HCT116 (cell line): Measurements from ENCODE around the gene LASP1NB.

ENCODE experiments used
- CTCF ChIP-seq, 3 experiments: fragments of 200-600 bp in 1 of 3; sonication (generic) in 1 of 3; IDR thresholded peaks in 2 of 3; conservative IDR thresholded peaks in 1 of 3; 2 replicates each; pipeline ENCODE4 v1.5.1; 2012 to 2017; ENCODE audit warnings: low read depth in 2 of 3, low read length in 2 of 3, antibody characterized with exemption in 1 of 3, borderline replicate concordance in 1 of 3, control low read depth in 1 of 3, mild to moderate bottlenecking in 1 of 3, mixed read lengths in 1 of 3, mixed run types in 1 of 3, moderate library complexity in 1 of 3; ENCODE audit not compliant: insufficient read depth in 1 of 3
- EZH2 ChIP-seq: fragments of 200-600 bp; sonication (generic); IDR thresholded peaks from 2 replicates; pipeline ENCODE4 v1.6.1; 2017; ENCODE audit warnings: antibody characterized with exemption, mixed run types
- EZH2phosphoT487 ChIP-seq: fragments of 200-600 bp; IDR thresholded peaks from 2 replicates; pipeline ENCODE4 v1.6.1; 2018; ENCODE audit warnings: antibody characterized with exemption, borderline replicate concordance
- MAX ChIP-seq: IDR thresholded peaks from 2 replicates; pipeline ENCODE4 v1.6.1; 2012
- POLR2A ChIP-seq: IDR thresholded peaks from 2 replicates; pipeline ENCODE4 v1.7.0; 2011; ENCODE audit warnings: borderline replicate concordance; ENCODE audit not compliant: insufficient read depth, insufficient read length; ENCODE audit errors: extremely low read depth
- POLR2AphosphoS5 ChIP-seq: IDR thresholded peaks from 2 replicates; pipeline ENCODE4 v1.6.1; 2011; ENCODE audit warnings: mild to moderate bottlenecking, low read depth, low read length, moderate library complexity
- SIN3A ChIP-seq: IDR thresholded peaks from 2 replicates; pipeline ENCODE4 v1.6.1; 2012; ENCODE audit warnings: low read depth
- TCF7L2 ChIP-seq: IDR thresholded peaks from 2 replicates; pipeline ENCODE4 v1.7.0; 2011; ENCODE audit warnings: borderline replicate concordance, inconsistent platforms; ENCODE audit not compliant: insufficient read depth, insufficient read length; ENCODE audit errors: extremely low read depth
- ZFX ChIP-seq: fragments of 450-650 bp; IDR thresholded peaks from 2 replicates; pipeline ENCODE4 v1.6.1; 2017

GRCh38 chr17:38893607-38894006 lies 31.8 kb upstream of the LASP1NB start:
- no peak for TF ChIP-seq EZH2phosphoT487
- no peak for TF ChIP-seq POLR2A
- no peak for TF ChIP-seq CTCF (IDR thresholded peaks at IDR 0.05 in 2 of 3, conservative IDR thresholded peaks at IDR 0.05 in 1 of 3; ENCODE audit: borderline replicate concordance in 1 of 3, insufficient read depth in 1 of 3, low read depth in 2 of 3, low read length in 2 of 3)
- no peak for TF ChIP-seq EZH2
- no peak for TF ChIP-seq TCF7L2
- TF ChIP-seq MAX: no peak
- TF ChIP-seq POLR2AphosphoS5: no peak
- TF ChIP-seq SIN3A: no peak
- no peak for TF ChIP-seq ZFX
